GM19193 (cell line): ENCODE data around the gene ARHGEF40.

Experiments
- POLR2A ChIP-seq: IDR thresholded peaks from 4 replicates; pipeline ENCODE4 v1.6.1; 2011; ENCODE audit not compliant: insufficient read depth, insufficient read length; ENCODE audit errors: extremely low read depth

Gene ARHGEF40

GRCh38 chr14:21081521-21082142, 11.5 kb downstream of the ARHGEF40 start:
- no peak for TF ChIP-seq POLR2A

GRCh38 chr14:21083565-21084325, 13.6 kb downstream of the ARHGEF40 start:
- no peak for TF ChIP-seq POLR2A

GRCh38 chr14:21084396-21084795, 14.3 kb downstream of the ARHGEF40 start:
- no peak for TF ChIP-seq POLR2A

- no peak for TF ChIP-seq POLR2A
Observed at GRCh38 chr14:21084998-21085853, 15.1 kb downstream of the ARHGEF40 start.

GRCh38 chr14:21086908-21087293, 16.8 kb downstream of the ARHGEF40 start:
- no peak for TF ChIP-seq POLR2A

- no peak for TF ChIP-seq POLR2A
Observed at GRCh38 chr14:21087294-21088091, 17.4 kb downstream of the ARHGEF40 start.

- no peak for TF ChIP-seq POLR2A
Observed at GRCh38 chr14:21088687-21089086, 18.6 kb downstream of the ARHGEF40 start.

GRCh38 chr14:21089271-21089670, 19.2 kb downstream of the ARHGEF40 start:
- TF ChIP-seq POLR2A: no peak

GRCh38 chr14:21089877-21090193, 19.7 kb downstream of the ARHGEF40 start:
- no peak for TF ChIP-seq POLR2A

- no peak for TF ChIP-seq POLR2A
Observed at GRCh38 chr14:21090194-21090939, 20.3 kb downstream of the ARHGEF40 start.

GRCh38 chr14:21090940-21091663, 21.0 kb downstream of the ARHGEF40 start:
- TF ChIP-seq POLR2A: no peak

- TF ChIP-seq POLR2A: no peak
Observed at GRCh38 chr14:21091821-21092272, 21.7 kb downstream of the ARHGEF40 start.

GRCh38 chr14:21092273-21093011, 22.3 kb downstream of the ARHGEF40 start:
- no peak for TF ChIP-seq POLR2A
